ENCODE data around the gene TRIM10. TPM values are rescaled to one million over a fixed set of nuclear protein-coding genes. Genes with fewer than 3 reads are reported as not detected.

The TRIM10 gene
- total RNA-seq, 4 donors from 2014 or later = 0.09 TPM; not detected in 3

DNA sequence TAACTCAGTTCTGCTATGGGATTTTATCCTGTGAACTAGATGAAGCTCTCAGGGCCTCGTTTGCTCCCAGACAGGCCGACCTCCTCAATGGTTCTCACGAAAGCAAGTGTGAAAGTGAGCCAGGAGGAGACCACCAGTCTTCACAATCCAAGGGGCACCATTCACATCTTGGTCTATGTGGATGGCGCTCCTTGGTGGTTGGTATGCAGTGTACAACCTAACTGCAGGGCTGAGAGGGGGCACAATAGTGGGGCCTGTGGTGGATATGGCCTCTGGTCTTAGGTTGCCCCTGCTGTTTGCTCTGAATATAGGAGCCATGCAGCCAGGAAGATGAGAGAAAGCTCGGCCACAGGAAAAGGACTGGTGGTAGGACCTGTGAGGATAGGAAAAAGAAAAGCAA lies 27.5 kb upstream of the TRIM10 start:
- ATAC-seq (ENCODE audit: low FRiP score) = no peak
- TF ChIP-seq CTCF (IDR thresholded peaks at IDR 0.05) = no peak
- no peak for DNase-seq (ENCODE audit: low spot score)

DNA sequence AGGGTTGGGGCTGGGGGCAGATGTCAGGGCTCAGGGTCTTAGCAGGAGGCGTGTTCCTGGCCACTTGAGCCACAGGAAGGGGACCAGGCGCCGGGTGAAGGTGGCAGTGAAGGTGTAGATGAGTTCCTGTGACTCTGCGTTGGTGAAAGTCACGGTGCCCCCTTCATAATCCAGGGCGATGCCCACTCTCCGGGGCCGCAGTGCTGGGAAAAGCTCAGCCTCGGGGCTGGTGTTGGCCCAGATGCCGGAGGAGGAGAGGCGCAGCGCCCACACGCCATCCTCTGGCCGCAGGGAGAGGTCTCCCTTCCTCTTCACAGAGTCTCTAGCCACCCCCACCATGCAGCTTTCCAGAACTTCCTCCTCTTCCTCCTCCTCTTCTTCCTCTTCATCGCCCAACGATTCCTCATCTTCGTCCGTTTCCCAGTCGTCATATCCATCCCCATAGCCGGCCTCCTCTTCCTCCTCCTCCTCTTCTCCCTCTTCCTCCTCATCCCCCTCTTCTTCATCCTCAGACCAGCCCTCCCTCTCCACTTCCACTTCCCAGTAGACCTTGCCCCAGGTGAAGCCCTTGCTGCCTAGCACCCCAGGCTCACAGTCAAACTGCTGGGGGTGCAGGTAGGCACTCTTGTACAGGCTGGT lies 25.0 kb upstream of the TRIM10 start:
- ATAC-seq (ENCODE audit: low FRiP score) = no peak
- TF ChIP-seq CTCF (IDR thresholded peaks at IDR 0.05) = no peak
- DNase-seq (ENCODE audit: low spot score) = no peak

DNA sequence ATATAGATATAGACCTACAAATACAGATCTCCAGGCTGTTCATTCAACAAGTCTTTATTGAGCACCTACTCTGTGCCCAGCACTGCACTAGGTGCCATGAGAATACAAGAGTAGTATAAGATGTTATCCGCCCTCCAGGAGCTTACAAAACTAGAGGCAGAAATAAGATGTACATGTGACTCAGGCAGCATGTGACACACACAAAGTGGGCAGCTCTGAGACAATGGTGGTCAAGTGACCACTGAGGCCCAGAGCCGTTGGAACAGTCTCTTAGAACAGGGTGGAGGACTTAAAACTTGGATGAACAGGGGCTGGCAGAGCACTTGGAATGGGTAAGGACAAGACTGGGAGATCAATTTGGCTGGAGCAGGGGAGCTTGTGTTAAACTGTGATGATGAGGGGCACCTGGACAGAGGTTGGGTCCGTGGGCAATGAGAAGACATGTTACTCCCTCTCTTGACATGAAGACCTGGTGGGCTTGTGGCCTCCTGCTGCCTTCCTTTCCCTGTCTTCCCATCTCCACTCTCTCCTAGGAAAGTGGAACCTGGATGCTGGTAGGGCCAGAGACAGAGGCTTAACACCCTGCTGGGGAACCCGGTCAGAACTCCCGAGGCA lies 23.5 kb upstream of the TRIM10 start:
- DNase-seq (ENCODE audit: low spot score) (no peak), ATAC-seq (ENCODE audit: low FRiP score) (no peak)
- no peak for TF ChIP-seq CTCF (IDR thresholded peaks at IDR 0.05)

DNA sequence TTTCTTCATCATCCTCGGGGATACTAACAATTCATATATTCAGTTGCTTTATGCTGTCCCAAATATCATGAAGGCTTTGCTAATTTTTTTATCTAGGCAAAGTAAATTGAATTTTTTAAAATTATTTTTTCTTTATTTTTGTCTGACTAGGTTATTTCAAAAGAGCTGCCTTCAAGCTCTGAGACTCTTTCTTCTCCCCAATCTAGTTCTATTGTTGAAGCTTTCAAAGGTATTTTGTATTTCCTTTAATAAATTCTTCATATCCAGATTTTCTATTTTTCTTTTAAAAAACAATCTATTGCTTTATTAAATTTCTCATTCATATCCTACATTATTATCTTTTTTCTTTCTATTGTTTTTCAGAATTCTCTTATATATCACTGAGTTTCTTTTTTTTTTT lies 19.1 kb upstream of the TRIM10 start:
- DNase-seq (ENCODE audit: low spot score) (no peak), ATAC-seq (ENCODE audit: low FRiP score) (no peak)
- TF ChIP-seq CTCF (IDR thresholded peaks at IDR 0.05) = no peak

- no peak for TF ChIP-seq CTCF (IDR thresholded peaks at IDR 0.05)
- no peak for DNase-seq (ENCODE audit: low spot score)
Observed at GRCh38 chr6:30178837-30179236, 17.8 kb upstream of the TRIM10 start.

GRCh38 chr6:30175765-30176164 lies 14.8 kb upstream of the TRIM10 start:
- DNase-seq (ENCODE audit: low spot score) = no peak
- no peak for ATAC-seq (ENCODE audit: low FRiP score)
- no peak for TF ChIP-seq CTCF (IDR thresholded peaks at IDR 0.05)

More at GRCh38 chr6:30178837-30179236, 17.8 kb upstream of the TRIM10 start:
- ATAC-seq (ENCODE audit: low FRiP score) = no peak

GRCh38 chr6:30172681-30173080 lies 11.7 kb upstream of the TRIM10 start:
- ATAC-seq (ENCODE audit: low FRiP score) = no peak
- no peak for DNase-seq (ENCODE audit: low spot score)
- no peak for TF ChIP-seq CTCF (IDR thresholded peaks at IDR 0.05)

All from omental fat pad (tissue), 4 donors.